Sigmoid colon (tissue), 7 donors: ENCODE data around the gene SAMD11. TPM values are rescaled to one million over a fixed set of nuclear protein-coding genes. Genes with fewer than 3 reads are reported as not detected.

Experiments
- DNase-seq: peaks from one replicate; pipeline ENCODE4 v3.0.0-alpha.2; 2019
- H3K27ac ChIP-seq, 4 donors: fragments of 200-600 bp; sonication (generic); one replicate each; pipeline ENCODE4 v1.5.1; 2016 to 2019; ENCODE audit warnings: mild to moderate bottlenecking in 1 of 4
- H3K27me3 ChIP-seq, 3 donors: fragments of 200-600 bp; sonication (generic); one replicate each; pipeline ENCODE4 v1.5.1; 2019; ENCODE audit warnings: mild to moderate bottlenecking in 1 of 3
- H3K36me3 ChIP-seq, 4 donors: fragments of 200-600 bp; sonication (generic); one replicate each; pipeline ENCODE4 v1.5.1; 2016 to 2019
- H3K4me1 ChIP-seq, 4 donors: fragments of 200-600 bp; sonication (generic); one replicate each; pipeline ENCODE4 v1.5.1; 2017 to 2019
- H3K4me3 ChIP-seq, 4 donors: fragments of 200-600 bp; sonication (generic); one replicate each; pipeline ENCODE4 v1.5.1; 2017 to 2019; ENCODE audit warnings: mild to moderate bottlenecking in 2 of 4, moderate library complexity in 1 of 4
- H3K9me3 ChIP-seq, 4 donors: fragments of 200-600 bp in 3 of 4; sonication (generic) in 3 of 4; one replicate each; pipeline versions ENCODE4 v1.5.1 to v1.6.1; 2013 to 2019
- EP300 ChIP-seq, 4 donors: sonication (generic); formaldehyde crosslinking; IDR thresholded peaks; one replicate each; pipeline ENCODE4 v1.6.1; 2017; ENCODE audit warnings: antibody characterized with exemption in 4 of 4
- POLR2A ChIP-seq, 2 donors: fragments of 450-650 bp; IDR thresholded peaks; one replicate each; pipeline ENCODE4 v1.6.1; 2016; ENCODE audit warnings: antibody characterized with exemption in 2 of 2, mild to moderate bottlenecking in 2 of 2, moderate library complexity in 2 of 2
- POLR2AphosphoS5 ChIP-seq, 4 donors: sonication (generic); formaldehyde crosslinking; IDR thresholded peaks; one replicate each; pipeline ENCODE4 v1.6.1; 2017; ENCODE audit warnings: antibody characterized with exemption in 4 of 4
- WGBS, 2 donors: extraction: QIAGEN DNeasy Blood & Tissue Kit; methylation state at CpG; one replicate each; pipeline ENCODE4 v1.1.7; 2013; 5-methylcytosine and 5-hydroxymethylcytosine counted together
- intact Hi-C: fragments of 100-400 bp; cut with DNase I; formaldehyde crosslinking; loops from one replicate; pipeline ENCODE4 v1.15.1; 2023
- polyA plus RNA-seq, 3 donors: library from polyadenylated mRNA; stranded (reverse); fragments of 200-250 nt; gene quantifications; one replicate each; pipeline ENCODE4 v1.2.3, GENCODE V29; 2013
- total RNA-seq, 4 donors: library from RNA; depleted of rRNA; stranded (reverse); fragments of >200 nt; gene quantifications; one replicate each; pipeline ENCODE4 v1.1.0, GENCODE V29; 2016
- TF ChIP-seq, protein P1 (sequence below), 4 experiments: fragments of 450-650 bp in 3 of 4; fragments of 200-600 bp in 1 of 4; IDR thresholded peaks; one replicate each; pipeline ENCODE4 v1.5.1; 2016 to 2019; ENCODE audit warnings: antibody characterized with exemption in 4 of 4, mild to moderate bottlenecking in 3 of 4, moderate library complexity in 2 of 4
- donor health status: healthy with polysubstance abuse.
- donor health status: Bipolar disorder and iron deficiency.
- donor health status: healthy.

Gene SAMD11
- total and polyA plus RNA-seq, 7 donors, result 0.60 to 4.9 (median 4.2) TPM

DNA sequence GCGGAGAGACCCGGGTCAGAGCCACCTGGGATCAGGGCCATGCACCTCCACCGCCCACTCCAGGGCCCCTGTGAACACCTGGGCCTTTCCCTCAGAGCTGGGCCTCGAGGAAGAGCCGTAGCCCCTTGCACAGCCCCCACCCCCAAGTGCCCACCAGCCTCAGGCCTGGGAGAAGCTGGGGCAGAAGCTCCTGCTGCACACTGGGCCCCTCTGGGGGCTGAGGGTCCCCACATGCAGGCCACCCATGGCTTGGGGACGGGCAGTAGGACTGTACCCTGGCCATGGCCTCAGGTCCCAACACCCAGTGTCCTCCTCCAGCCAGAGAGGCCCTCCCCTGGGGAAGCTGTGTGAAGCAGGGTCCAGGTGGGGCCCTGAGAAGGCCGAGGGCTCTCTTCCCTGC lies 28.9 kb downstream of the SAMD11 start:
- Histone ChIP-seq H3K27me3 (no peaks in the 10 kb centered on the region), H3K4me1 (peaks cover 0 to 11% (median 9%) of the 10 kb centered on the region in 4 donors), H3K9me3 (no peaks in the 10 kb centered on the region), H3K36me3 (peaks cover 67 to 95% (median 72%) of the 10 kb centered on the region in 4 donors), H3K27ac (no peak overlapping the region), H3K4me3 (no peak overlapping the region)
- intact Hi-C loops, result no loop called here
- TF ChIP-seq POLR2A (IDR thresholded peaks at IDR 0.05) (no peak), POLR2AphosphoS5 (IDR thresholded peaks at IDR 0.05) (no peak), EP300 (IDR thresholded peaks at IDR 0.05) (no peak)
- TF ChIP-seq, protein P1, sequence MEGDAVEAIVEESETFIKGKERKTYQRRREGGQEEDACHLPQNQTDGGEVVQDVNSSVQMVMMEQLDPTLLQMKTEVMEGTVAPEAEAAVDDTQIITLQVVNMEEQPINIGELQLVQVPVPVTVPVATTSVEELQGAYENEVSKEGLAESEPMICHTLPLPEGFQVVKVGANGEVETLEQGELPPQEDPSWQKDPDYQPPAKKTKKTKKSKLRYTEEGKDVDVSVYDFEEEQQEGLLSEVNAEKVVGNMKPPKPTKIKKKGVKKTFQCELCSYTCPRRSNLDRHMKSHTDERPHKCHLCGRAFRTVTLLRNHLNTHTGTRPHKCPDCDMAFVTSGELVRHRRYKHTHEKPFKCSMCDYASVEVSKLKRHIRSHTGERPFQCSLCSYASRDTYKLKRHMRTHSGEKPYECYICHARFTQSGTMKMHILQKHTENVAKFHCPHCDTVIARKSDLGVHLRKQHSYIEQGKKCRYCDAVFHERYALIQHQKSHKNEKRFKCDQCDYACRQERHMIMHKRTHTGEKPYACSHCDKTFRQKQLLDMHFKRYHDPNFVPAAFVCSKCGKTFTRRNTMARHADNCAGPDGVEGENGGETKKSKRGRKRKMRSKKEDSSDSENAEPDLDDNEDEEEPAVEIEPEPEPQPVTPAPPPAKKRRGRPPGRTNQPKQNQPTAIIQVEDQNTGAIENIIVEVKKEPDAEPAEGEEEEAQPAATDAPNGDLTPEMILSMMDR (IDR thresholded peaks at IDR 0.05), result no peak
- 86 to 89% methylated on average over 7 of the region's 7 CpGs for WGBS, 2 donors
- DNase-seq, result no peak

DNA sequence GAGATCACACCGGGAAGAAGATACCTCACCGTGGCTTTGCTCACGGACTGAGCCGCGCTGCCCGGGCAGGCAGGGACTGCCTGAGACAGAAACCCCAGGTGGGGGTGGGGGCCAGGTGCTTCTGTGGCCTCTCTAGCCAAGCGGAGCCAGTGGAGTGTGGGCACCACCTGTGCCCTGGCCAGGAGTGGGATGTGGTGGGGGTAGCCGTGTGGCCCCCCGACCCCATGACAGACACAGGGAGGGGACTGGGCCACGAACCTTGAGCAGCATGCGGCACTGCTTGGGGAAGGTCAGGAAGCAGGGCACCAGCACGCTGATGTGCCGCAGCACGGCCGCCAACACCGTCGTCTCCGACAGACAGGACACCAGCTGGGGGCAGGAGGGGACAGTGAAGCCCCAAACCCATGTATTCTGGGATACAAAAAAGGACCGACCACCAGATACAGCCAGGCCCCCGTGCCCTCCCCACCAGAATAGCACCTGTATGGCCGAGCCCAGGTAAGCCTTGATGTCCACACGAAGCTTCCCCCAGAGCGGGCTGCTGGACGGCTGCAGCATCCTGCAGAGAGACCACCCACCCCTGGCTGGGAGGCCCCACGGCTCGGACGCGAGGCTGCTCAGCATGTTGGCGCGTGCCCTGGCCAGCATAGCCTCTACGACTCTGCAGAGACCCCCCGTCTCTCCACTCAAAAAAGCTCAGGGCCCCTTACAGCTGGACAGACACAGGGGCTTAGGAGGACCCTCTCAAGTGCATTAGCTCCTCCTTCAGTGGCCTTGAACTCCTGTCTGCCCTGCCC lies 30.0 kb downstream of the SAMD11 start:
- H3K27me3 ChIP-seq, result no peaks in the 10 kb centered on the region
- peaks cover 61 to 84% (median 66%) of the 10 kb centered on the region in 4 donors for H3K36me3 ChIP-seq
- WGBS, 2 donors, result 91 to 92% methylated on average over 32 of the region's 32 CpGs
- TF ChIP-seq, protein P1 (IDR thresholded peaks at IDR 0.05), result no peak
- TF ChIP-seq EP300 (IDR thresholded peaks at IDR 0.05), result no peak
- TF ChIP-seq POLR2A (IDR thresholded peaks at IDR 0.05), result no peak
- TF ChIP-seq POLR2AphosphoS5 (IDR thresholded peaks at IDR 0.05), result no peak
- H3K27ac ChIP-seq, result no peak overlapping the region
- H3K9me3 ChIP-seq, result no peaks in the 10 kb centered on the region
- intact Hi-C loops, result no loop called here
- H3K4me3 ChIP-seq, result no peak overlapping the region
- DNase-seq, result no peak
- peaks cover 0 to 23% (median 19%) of the 10 kb centered on the region in 4 donors for H3K4me1 ChIP-seq

DNA sequence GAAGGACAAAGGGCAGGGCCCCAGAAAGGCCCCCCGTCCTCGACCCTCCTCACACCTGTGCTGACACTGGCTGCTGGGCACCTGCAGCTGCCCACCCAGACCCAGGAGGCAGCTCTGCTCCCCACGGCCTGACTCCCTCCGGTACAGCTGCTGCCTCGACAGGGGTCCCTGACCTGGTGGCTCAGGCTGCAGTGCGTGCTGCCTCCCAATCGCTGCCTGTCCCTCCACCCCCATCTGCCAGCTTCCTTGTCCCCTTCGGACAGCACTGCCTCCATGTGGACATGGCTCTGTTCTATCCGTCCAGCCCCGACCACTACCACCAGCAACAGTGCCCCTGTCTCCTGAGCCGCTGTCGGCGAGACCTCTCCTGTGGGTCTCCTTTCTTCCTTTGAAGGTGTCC lies 31.2 kb downstream of the SAMD11 start:
- no peak for DNase-seq
- intact Hi-C loops, result loop anchor here (5.0 kb wide), 1 partner anchor 48 kb away; no protein-coding TSS in a partner anchor
- Histone ChIP-seq H3K4me1 (peaks cover 0 to 31% (median 26%) of the 10 kb centered on the region in 4 donors), H3K4me3 (no peak overlapping the region), H3K36me3 (peaks cover 55 to 72% (median 56%) of the 10 kb centered on the region in 4 donors), H3K9me3 (no peaks in the 10 kb centered on the region), H3K27ac (no peak overlapping the region), H3K27me3 (no peaks in the 10 kb centered on the region)
- TF ChIP-seq EP300 (IDR thresholded peaks at IDR 0.05) (no peak), POLR2AphosphoS5 (IDR thresholded peaks at IDR 0.05) (no peak), POLR2A (IDR thresholded peaks at IDR 0.05) (no peak)
- TF ChIP-seq, protein P1 (IDR thresholded peaks at IDR 0.05), result no peak
- WGBS, 2 donors, result 92 to 93% methylated on average over 13 of the region's 13 CpGs

DNA sequence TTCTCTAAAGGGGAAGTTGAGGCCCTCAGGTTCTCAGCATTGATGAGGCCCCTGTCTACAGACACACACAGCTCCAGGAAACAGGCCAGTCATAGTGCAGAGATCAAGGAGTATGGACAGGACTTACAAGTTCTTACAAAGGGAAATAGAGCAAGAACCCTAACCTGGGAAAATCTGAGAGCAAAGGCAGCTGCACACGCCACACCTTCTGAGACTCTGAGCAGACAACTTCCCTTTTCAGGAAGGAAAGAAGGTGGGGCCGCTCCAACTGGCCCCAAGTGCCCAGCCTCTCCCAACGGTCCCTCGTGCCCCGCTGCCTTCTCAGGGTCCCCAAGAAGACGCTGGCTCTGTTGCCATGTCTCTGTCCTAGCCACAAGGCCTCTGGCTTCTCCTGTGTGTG lies 31.8 kb downstream of the SAMD11 start:
- no peak for DNase-seq
- TF ChIP-seq EP300 (IDR thresholded peaks at IDR 0.05) (no peak), POLR2AphosphoS5 (IDR thresholded peaks at IDR 0.05) (no peak), POLR2A (IDR thresholded peaks at IDR 0.05) (no peak)
- TF ChIP-seq, protein P1 (IDR thresholded peaks at IDR 0.05), result no peak
- H3K27me3 ChIP-seq, result no peaks in the 10 kb centered on the region
- H3K36me3 ChIP-seq, result peaks cover 51 to 66% (median 53%) of the 10 kb centered on the region in 4 donors
- H3K9me3 ChIP-seq, result no peaks in the 10 kb centered on the region
- no peak overlapping the region for H3K27ac ChIP-seq
- peaks cover 0 to 36% (median 29%) of the 10 kb centered on the region in 4 donors for H3K4me1 ChIP-seq
- intact Hi-C loops, result loop anchor here (5.0 kb wide), 1 partner anchor 48 kb away; no protein-coding TSS in a partner anchor
- no peak overlapping the region for H3K4me3 ChIP-seq
- 67 to 89% methylated on average over 6 of the region's 6 CpGs for WGBS, 2 donors
